ENCODE data around the gene USB1. TPM values are rescaled to one million over a fixed set of nuclear protein-coding genes. Genes with fewer than 3 reads are reported as not detected.

Gene USB1
- total RNA-seq, 3 donors from 2014 or later = 14.5 to 37.0 (median 26.4) TPM

DNA sequence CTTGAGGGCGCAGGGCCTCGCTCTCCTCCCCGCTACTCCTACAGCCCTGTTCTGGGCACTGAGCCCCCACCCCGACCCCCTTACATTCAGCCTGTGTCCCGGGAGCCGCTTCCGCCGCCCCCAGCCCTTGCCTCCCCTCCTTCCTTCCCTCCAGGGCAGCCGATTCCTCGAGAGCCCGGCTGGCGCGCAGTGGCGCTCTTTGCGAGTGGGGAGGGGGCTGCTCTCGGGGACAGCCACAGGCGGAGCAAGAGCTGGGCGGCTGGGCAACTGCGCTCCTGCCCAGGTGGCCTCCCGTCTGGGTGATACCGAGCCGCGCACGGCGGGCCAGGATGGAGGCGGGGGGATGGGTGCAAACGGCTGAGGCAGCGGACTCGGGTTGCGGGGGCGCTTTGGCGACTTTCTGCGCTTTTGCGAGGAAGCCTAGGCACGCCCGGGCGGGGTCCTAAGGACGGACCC is 25.5 kb downstream of the USB1 start:
- H3K27ac ChIP-seq = peak overlapping the region in 1 of 2 donors; percentile 78
- no peak for DNase-seq (ENCODE audit: low spot score in 2 of 2)
- H3K27me3 ChIP-seq = no peaks in the 10 kb centered on the region
- H3K4me3 ChIP-seq = peak overlapping the region; percentile 66 to 92 (median 72)
- no peaks in the 10 kb centered on the region for H3K9me3 ChIP-seq
- H3K36me3 ChIP-seq = no peaks in the 10 kb centered on the region
- H3K4me1 ChIP-seq = peaks cover 11 to 14% of the 10 kb centered on the region in 2 donors
- intact Hi-C loops (cut with DNase I; ENCODE audit: low total_unique reads) = loop anchor here (5.0 kb wide), 1 partner anchor 101 kb away; the partner anchor contains the start of gene CFAP20
- no peak for TF ChIP-seq POLR2A (IDR thresholded peaks at IDR 0.05)
- TF ChIP-seq, protein P1, sequence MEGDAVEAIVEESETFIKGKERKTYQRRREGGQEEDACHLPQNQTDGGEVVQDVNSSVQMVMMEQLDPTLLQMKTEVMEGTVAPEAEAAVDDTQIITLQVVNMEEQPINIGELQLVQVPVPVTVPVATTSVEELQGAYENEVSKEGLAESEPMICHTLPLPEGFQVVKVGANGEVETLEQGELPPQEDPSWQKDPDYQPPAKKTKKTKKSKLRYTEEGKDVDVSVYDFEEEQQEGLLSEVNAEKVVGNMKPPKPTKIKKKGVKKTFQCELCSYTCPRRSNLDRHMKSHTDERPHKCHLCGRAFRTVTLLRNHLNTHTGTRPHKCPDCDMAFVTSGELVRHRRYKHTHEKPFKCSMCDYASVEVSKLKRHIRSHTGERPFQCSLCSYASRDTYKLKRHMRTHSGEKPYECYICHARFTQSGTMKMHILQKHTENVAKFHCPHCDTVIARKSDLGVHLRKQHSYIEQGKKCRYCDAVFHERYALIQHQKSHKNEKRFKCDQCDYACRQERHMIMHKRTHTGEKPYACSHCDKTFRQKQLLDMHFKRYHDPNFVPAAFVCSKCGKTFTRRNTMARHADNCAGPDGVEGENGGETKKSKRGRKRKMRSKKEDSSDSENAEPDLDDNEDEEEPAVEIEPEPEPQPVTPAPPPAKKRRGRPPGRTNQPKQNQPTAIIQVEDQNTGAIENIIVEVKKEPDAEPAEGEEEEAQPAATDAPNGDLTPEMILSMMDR (IDR thresholded peaks at IDR 0.05) = no peak
- no peak for TF ChIP-seq POLR2AphosphoS5 (IDR thresholded peaks at IDR 0.05)

DNA sequence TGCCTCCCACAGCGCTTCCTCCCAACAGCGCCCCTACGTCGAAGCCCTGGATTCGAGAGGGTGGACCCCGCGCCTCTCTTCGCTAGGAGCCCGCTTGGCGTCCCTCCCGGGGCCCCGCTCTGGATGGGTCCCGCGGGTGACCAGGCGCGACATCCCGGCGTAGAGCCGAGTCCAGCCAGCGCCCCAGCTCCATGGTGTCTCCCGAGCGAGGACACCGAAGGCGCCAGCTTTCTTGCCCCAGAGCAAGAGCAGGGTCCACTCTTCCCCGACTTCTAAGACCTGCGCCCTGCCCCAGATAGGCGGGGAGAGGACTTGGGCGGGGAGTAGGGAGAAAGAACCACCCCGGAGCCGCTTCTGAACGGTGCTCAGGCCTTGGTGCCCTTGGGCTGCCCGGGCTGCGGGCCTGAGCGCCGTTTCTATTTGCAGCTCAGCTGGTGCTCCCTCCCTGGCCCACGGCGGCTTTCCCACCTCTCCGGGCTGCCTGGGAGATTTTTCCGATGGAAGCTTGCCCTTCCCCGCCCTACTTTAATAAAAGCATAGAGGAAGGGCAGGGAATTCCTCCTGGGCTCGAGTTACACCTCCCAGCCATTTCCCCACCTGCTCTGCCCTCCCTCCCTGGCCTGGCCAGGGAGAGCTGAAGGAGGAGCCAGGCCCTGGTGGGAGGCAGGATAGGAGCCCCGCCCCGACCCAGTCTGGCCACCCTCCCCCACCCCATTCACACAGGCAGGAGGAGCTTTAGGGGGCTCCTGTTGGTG is 26.1 kb downstream of the USB1 start:
- peak overlapping the region in 1 of 2 donors; percentile 8 for H3K27ac ChIP-seq
- intact Hi-C loops (cut with DNase I; ENCODE audit: low total_unique reads) = loop anchor here (5.0 kb wide), 1 partner anchor 100 kb away; the partner anchor contains the start of gene CFAP20
- no peak for DNase-seq (ENCODE audit: low spot score in 2 of 2)
- TF ChIP-seq, protein P1 (IDR thresholded peaks at IDR 0.05) = no peak
- TF ChIP-seq POLR2A (IDR thresholded peaks at IDR 0.05) = no peak
- H3K9me3 ChIP-seq = no peaks in the 10 kb centered on the region
- peaks cover 11 to 14% of the 10 kb centered on the region in 2 donors for H3K4me1 ChIP-seq
- peak overlapping the region; percentile 66 to 92 (median 72) for H3K4me3 ChIP-seq
- H3K36me3 ChIP-seq = no peaks in the 10 kb centered on the region
- H3K27me3 ChIP-seq = no peaks in the 10 kb centered on the region

DNA sequence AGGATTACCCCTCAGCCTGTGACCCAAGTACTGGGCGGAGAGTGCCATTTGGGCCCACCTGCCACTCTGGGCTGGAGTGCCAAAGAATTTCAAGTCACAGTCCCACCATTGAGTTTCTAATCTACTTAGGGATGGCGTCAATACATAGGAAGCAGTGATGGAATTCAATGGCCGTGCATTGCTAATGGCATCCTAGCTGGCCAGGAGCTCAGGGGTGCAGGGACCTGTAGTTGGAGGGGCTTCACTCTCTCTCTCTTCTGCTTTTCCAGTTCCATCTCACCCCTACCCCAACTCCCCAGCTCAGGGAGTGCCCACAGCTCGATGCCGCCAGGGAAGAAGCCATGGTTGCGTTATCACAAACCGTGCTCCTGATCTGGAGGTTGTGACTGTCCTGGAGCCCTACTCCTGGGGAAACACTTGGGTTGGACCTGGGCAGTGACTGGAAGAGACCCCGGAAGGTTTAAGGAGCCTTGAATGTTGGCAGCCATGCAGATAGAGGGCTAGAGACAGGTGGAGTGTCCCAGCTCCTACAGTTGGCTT is 26.8 kb downstream of the USB1 start:
- TF ChIP-seq POLR2A (IDR thresholded peaks at IDR 0.05) (no peak), POLR2AphosphoS5 (IDR thresholded peaks at IDR 0.05) (no peak)
- TF ChIP-seq, protein P1 (IDR thresholded peaks at IDR 0.05) = no peak
- DNase-seq (ENCODE audit: low spot score in 2 of 2) = no peak
- Histone ChIP-seq H3K27me3 (no peaks in the 10 kb centered on the region), H3K9me3 (no peaks in the 10 kb centered on the region), H3K36me3 (no peaks in the 10 kb centered on the region), H3K27ac (peak overlapping the region in 1 of 2 donors; percentile 8), H3K4me1 (peaks cover 8 to 12% of the 10 kb centered on the region in 2 donors), H3K4me3 (peak overlapping the region in 1 of 3 donors; percentile 92)
- intact Hi-C loops (cut with DNase I; ENCODE audit: low total_unique reads) = loop anchor here (5.0 kb wide), 1 partner anchor 99 kb away; the partner anchor contains the start of gene CFAP20

DNA sequence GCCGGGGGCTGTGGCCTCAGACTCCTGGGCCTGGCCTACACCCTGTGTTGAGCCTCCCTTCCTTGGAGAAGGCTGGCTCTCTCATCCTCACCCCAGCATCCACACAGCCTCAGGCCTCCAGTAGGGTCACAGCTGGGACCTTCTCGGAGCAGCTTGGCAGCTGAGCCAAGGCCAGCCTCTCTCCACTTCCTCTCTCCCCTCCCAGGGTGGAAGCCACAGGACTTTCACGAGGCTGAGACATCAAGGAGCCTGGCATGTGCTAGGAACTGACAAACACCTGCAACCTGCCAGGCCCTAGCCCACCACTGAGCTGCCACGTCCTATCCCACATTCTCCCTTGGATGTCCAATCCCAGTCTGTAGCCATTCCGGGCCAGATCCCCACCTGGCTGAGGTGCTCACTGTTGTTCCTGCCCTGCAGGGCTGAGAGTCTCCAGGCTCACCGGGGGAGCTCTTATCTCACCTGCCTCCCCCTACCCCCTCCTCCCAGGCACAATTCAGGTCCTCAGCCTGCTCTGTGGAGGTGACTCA is 27.4 kb downstream of the USB1 start:
- H3K27ac ChIP-seq = no peak overlapping the region
- intact Hi-C loops (cut with DNase I; ENCODE audit: low total_unique reads) = loop anchor here (5.0 kb wide), 1 partner anchor 99 kb away; the partner anchor contains the start of gene CFAP20

More for the DNA sequence above, 27.4 kb downstream of the USB1 start:
- peaks cover 8% of the 10 kb centered on the region in 2 donors for H3K4me1 ChIP-seq
- H3K4me3 ChIP-seq = no peak overlapping the region
- no peaks in the 10 kb centered on the region for H3K9me3 ChIP-seq
- TF ChIP-seq POLR2AphosphoS5 (IDR thresholded peaks at IDR 0.05) = no peak
- no peak for TF ChIP-seq POLR2A (IDR thresholded peaks at IDR 0.05)
- TF ChIP-seq, protein P1 (IDR thresholded peaks at IDR 0.05) = no peak
- H3K27me3 ChIP-seq = no peaks in the 10 kb centered on the region
- no peak for DNase-seq (ENCODE audit: low spot score in 2 of 2)
- no peaks in the 10 kb centered on the region for H3K36me3 ChIP-seq

Measured in breast epithelium (tissue), 4 donors.